Cardiac ventricle fibroblast (primary cell): ENCODE results near the gene MCU. TPM values are rescaled to one million over a fixed set of nuclear protein-coding genes. Genes with fewer than 3 reads are reported as not detected.

Experiments
- total RNA-seq: library from RNA; depleted of rRNA; stranded (reverse); fragments of >200 nt; gene quantifications from 2 replicates; pipeline ENCODE4 v1.2.3, GENCODE V29; 2015

The MCU gene, protein sequence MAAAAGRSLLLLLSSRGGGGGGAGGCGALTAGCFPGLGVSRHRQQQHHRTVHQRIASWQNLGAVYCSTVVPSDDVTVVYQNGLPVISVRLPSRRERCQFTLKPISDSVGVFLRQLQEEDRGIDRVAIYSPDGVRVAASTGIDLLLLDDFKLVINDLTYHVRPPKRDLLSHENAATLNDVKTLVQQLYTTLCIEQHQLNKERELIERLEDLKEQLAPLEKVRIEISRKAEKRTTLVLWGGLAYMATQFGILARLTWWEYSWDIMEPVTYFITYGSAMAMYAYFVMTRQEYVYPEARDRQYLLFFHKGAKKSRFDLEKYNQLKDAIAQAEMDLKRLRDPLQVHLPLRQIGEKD
- 10.9 and 14.5 TPM in 2 replicates for total RNA-seq

DNA sequence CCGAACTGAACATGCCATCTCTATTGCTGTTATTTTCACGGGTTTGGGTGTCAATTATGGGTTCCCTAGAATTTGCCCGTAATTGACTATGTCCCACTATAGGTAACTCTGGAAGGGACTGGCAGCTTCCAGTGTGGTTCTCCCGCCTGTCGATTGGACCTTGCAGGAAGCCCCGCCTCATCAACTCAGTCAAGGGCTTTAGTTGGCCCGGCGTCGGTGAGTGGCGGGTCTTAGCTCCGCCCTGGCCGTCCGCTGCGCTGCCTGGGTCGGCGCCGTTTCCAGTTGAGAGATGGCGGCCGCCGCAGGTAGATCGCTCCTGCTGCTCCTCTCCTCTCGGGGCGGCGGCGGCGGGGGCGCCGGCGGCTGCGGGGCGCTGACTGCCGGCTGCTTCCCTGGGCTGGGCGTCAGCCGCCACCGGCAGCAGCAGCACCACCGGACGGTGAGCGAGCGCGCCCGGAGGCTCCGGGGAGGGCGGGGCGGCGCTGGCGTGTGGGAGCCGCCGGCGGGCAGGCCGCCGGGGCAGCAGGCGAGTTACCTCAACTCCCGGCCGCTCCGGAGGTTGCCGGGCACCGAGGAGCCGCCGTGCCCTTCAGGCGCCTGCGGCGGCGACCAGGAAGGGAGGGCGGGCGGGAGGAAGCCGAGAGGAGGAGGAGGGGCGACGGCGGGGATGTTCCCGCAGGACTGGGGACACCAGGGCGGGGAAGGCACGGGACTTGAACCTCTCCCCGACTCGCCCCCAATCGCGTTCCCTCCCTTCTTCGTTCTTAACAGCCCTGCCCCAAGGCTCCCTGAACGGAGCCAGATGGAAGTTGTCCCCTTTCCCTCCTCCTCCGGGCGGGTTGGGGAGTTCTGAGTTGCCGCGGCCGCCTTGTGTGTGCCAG, at the start of gene MCU:
Gene MCU, plus strand, starts transcription at position 281 of the 881 bp plus-strand sequence. Its CDS starts 9 bp downstream, at position 290.

DNA sequence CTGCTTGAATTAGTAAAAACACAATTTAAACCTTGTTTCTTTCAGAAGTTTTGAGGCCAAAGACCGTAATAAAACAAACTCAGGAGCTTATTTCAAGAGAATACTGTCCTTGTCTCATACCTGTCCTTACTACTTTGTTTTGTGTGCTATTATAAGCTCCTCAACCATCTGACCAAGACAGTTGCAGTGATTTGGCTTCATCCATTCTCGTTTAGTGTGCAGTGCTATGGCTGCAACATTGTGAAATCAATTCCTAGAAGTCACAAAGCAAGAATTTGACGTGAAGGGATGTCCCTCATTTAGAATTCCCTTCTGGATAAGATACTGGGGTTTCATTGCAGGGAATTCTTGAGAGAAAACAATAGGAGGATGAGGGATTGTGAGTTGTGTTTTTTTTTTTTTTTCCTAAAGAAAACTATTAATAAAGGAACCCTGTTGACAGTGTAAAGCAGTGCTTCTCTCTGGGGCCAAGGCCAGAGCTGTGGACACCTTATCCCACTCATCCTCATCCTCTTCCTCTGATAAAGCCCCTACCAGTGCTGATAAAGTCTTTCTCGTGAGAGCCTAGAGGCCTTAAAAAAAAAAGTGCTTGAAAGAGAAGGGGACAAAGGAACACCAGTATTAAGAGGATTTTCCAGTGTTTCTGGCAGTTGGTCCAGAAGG, 201.3 kb downstream of the MCU start, which contains the start of gene OIT3:
Gene OIT3, plus strand, starts transcription at position 604 of the 663 bp plus-strand sequence. CDS start 60 bp downstream, outside the sequence.

Other genes with a start within 250 kb of the MCU start
- gene MICU1, start 66.1 kb upstream of the MCU start, total RNA-seq, result 28.4 and 29.6 TPM in 2 replicates
- not detected in 2 replicates for gene OIT3, start 201.6 kb downstream of the MCU start, total RNA-seq